HS-5 (cell line): ENCODE results near the gene RALGAPA2.

ENCODE experiments used
- DNase-seq: peaks from one replicate; pipeline ENCODE4 v3.0.0-alpha.2; 2012; ENCODE audit warnings: low read depth

RALGAPA2 gene

DNA sequence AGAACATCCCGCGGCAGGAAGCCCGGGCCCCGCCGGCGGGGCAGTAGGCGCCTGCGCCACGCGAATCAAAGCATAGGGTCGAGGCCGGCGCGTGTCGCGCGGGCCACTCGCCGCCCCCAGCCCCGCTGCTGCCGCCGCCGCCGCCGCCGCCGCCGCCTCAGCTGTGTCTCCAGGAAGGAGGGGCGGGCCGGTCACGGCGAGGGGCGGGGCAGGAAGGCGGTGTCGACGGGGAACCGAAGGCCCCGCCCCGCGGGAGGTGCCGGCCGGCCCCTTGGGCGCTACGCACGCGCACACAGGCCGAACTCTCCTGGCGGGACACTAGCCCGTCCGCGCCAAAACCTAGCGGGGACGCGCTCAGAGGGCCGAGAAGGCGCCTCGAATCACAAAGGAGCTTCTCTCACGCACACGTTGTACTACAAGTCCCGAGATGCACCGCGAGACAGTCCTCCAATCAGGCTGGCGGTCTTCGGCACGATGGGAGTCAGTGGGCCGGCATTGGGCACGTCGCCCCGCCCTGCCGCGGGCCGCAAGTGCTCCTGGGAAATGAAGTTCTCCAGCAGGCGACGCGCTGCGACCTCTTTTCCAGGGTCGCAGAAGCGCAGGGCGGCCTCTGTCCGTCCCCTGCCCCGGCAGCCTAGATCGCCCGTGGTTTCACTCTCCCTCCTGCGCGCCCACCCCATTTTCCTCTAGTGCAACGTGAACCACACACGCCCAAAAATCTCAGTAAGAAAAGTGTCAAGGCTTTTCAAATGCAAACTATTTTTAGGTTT, at the start of gene RALGAPA2:
Gene RALGAPA2 (minus strand): TSS at position 171 of the 770 bp plus-strand sequence. CDS start 164 bp downstream, at position 7.
- DNase-seq, result peak; percentile 91

DNA sequence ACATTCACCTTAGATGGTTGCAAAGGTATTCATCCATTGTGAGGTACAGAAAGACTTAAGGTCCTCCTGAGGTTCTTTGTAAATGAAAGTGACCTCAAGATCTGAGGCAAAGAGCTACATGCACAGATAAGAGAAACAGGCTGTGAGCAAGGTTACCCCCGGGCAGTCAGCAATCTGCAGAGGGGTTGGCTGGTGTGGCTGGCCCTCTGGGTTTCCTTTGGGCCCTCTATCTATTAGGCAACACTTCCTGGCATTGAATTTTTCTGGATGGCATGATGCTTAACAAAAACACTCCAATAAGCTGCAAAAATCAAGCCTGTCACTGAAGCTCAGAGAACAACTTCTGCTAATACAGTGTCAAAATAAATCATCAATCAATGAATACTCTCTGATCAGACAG, 48.9 kb upstream of the RALGAPA2 start:
- DNase-seq, result no peak

DNA sequence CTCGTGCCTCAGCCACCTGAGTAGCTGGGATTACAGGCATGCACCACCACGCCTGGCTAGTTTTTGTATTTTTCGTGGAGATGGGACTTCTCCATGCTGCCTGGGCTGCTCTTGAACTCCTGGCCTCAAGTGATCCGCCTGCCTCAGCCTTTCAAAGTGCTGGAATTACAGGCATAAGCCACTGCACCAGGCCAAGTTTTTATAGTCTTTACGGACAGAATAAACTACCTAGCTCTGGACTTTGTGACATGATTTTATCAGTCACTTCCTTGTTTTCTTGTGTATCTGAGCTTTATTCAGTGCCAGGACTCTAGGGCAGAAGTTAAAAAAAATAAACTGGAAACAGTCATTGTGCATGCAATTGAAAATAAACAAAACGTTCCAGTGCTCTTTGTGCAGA, 46.7 kb upstream of the RALGAPA2 start:
- DNase-seq, result no peak

DNA sequence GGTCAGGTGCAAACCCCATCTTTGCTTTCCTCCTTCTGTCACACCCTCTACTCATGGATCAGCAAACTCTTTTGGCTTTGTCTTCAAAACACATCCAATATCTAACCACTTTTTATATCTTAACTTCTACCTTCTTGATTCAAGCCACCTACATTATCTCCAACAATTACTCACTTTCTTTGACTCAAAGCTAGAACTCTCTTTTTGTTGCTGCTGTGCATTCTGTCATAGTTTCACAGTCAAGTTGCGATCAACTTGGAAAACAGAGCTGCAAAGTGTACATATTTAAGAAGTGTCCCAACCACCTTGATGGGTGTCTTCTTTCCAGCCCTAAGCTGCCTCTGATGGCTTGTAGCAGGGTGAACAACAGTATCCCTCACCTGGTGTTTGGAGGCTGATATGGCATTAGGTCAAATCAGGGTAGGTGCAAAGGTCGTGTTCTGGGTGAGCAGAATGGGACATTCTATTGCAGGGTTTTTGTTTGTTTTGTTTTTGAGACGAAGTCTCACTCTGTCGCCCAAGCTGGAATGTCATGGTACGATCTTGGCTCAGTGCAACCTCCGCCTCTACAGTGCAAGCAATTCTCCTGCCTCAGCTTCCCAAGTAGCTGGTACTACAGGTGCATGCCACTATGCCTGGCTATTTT, 43.4 kb upstream of the RALGAPA2 start:
- no peak for DNase-seq

DNA sequence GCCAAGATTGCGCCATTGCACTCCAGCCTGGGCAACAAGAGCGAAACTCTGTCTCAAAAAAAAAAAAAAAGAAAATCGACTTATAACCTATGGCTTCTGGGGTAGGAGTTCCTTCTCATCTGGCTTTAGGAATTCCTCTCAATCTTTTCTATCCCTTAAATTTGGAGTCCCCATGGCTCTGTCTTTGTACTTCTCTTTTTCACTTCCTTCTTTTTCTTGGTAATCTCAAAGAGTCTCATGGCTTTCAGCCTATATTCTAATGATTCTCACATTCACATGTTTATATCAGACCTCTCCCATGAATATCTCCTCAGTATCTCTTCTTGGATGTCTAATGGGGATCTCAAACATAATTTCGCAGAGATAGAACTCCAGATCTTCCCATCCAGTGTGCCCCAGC, 42.8 kb upstream of the RALGAPA2 start:
- no peak for DNase-seq

DNA sequence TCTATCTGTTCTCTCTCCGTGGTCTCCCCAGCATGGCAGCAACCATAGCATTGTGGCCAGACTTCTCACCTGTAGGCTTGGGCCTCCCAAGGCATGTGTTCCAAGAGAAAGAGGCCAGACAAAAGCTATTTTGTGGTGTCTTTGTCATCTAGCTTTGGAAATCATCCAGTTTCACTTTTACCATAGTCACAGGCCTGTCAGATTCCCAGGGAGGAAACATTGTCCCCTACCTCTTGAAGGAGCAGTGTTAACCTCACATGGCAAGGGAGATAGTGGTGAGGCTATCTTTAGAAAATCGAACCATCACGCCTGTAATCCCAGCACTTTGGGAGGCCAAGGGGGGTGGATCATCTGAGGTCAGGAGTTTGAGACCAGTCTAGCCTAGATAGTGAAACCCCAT, 42.3 kb upstream of the RALGAPA2 start:
- no peak for DNase-seq

DNA sequence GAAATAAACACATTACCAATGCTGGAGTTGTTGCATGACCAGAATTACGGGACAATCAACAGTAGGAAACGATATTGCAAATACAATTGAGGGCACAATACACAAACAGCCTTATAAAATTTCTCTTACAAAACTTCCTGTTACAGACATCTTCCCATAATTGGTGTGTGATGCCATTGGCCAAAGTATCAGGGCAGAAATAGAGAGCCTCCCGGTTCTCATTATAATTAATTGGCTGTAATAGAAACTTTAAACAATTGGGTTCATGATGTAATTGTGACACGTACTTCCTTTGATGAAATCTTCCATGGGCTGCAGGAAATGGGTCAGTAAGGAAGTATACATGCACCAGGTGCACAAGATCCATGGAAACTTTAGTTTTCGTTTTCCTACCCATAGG, 40.3 kb upstream of the RALGAPA2 start:
- no peak for DNase-seq

DNA sequence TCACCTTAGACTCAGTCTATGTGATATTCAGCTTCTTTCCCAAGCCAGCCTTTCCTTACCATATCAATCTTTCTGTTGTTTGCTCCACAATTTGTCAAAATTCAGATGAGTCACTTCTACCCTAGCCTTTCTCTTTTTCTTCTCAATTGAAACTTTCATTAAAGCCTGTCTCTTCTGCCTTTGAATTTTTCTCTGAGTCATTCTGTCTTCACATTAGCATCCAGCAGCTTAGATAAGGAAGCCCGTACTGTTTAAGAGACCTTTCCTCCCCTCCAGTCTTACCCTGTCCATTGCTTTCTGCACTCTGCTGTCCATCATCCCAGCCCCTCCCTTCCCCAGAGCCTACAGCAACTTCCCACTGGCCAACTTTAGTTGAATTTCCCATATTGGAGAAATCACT, 34.9 kb upstream of the RALGAPA2 start:
- DNase-seq, result no peak

DNA sequence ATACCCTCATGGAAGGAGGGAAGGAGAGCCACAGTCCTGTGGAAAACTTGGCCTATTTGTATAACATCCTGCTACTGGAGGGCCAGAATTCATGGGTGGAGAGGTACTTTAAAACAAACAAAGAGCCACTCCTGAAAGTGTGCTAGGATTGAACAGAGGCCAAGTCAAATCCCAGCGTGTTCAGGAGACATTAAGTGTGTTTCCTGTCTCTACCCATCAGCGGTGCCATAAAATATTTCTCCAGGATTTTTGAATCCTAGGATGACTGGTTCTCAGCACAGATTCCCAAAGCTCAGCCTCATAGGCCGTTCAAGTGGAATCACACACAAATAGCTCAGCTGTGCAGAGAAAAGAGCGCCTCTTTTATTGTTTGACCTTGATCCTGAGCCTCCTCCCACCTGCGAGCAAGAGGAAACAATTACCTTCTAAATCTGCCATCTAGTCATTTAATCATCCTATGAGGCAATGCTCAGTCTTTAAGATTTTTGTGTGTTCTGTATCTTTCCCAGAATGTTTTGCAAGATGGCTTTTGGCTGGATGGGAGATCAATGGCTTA, 31.8 kb upstream of the RALGAPA2 start:
- DNase-seq, result no peak

DNA sequence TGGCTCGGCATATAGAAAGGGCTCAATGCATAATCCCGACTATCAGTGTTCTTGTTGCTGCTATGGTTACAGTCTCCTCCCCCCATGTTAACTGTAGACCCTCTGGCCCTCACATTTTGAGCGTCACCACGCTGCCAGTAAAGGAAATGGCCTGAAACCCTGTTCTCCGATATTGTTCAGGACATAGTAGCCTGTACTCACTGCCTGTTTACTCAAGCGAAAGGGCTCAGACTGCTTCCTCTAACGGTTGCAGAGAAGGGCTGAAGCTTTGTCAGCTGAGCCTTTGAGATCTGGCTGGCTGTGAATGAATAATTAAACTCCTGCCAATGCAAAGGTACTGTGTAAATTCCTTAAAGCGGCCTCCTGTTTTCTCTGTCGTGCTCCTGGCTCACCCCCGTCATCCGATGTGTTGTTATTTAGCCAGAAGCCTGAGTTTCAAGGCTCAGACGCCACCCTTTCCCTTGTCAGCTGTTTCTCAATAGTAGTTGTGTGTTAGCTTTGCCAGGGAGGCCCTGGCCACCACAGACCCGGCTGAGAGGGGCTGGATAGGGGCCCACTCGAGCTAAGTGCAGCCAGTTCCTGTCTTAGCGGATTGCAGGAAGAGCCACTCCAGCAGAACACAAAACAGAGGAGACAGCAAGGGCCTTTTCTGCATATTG, 31.2 kb upstream of the RALGAPA2 start:
- no peak for DNase-seq

DNA sequence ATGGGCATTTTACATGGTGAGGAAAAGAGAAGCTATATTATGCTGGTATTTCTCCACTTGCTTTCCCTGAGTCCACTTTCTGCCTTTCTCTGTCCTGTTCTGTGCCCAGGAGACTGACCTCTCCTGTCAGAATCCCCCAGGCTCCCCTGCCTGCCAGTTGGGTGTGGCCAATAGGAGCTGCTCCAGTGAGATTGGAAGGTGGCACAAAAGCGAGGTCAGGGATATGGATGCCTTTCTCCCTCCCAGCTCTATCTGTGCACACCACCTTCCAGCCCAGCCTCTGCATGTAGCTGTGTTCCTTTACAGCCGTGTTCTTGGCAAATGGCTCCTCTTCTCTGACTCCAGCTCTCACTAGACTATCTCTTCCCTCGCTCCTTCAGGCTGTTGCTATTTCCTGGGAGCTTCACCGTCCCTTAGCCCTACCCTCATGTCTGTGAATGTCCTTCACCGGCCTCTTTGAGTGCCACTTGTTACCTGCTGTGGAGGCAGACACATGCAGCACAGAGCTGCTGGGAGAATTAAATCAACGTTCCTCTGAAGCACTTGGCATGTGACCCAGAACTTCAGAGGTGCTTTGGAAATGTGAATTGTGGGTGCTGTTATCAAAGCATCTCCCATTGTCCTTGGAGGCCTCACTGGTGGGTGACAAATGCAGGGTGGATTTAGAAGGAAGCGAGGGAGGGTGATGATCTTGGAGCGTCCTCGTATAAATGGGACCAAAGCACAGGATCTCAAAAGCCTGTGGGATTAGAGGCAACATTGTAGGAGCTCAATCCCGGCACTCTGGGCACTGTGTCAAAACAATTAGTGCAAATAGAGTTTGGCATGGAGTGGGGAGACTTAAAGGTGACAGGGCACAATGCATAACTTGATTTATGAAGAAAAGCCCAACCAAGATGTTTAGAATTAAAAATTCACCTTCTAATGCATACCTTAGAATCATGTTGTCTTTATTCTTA, 28.9 kb upstream of the RALGAPA2 start:
- no peak for DNase-seq

DNA sequence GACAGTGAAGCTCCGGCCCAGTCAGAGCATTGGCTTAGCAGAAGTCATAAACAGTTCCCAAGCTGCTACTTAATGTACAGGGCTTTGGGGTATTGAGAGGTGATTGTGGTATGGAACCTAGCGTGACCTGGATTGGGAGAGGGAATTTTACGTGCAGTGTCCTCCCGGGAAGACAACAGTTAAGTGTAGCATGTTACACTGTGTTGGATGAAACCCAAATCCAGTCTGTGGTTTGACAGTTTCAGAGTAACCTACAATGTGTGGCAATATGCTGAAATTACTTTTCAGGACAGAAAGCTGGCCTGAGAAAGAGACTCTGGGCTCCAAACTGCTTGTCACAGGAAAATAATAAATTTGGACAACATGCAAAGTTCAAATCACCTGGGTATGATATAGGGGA, 28.1 kb upstream of the RALGAPA2 start:
- DNase-seq, result no peak

DNA sequence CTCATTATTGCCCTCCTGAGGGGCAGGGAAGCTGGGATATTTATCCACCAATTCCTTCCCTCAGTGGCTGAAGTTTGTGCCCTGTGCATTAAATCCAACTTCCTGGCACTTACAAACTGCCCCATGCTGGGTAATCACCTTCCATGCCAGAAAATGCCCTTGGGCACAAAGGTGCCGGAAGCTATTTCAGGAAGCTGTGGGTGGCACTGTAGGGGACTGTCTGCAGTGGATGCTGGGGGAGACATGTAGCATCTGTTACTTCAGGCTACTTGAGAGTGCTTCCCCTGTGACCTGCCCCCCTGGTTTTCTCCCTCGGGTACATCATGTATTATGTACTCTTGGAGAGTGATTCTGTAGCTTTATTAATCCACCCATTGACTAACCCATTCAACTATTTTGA, 24.7 kb upstream of the RALGAPA2 start:
- DNase-seq, result no peak

DNA sequence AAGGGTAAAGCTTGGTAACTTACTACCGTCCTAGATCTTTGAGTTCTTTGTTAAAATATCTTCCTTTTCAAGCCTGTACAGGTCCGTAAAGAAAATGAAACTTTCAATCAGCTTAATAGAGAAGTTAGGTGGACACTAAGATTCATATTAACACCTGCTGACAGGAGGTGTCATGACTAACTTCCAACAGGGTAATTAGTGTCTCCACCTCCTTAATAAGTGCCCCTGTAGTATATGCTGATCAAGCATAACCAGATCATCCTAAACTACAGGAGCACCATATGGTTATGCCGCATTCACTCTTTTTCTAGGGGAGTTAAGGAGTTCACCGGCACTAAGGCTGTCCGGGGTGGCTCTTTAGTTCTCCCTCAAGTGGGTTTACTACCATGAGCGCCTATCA, 23.9 kb upstream of the RALGAPA2 start:
- DNase-seq, result no peak

DNA sequence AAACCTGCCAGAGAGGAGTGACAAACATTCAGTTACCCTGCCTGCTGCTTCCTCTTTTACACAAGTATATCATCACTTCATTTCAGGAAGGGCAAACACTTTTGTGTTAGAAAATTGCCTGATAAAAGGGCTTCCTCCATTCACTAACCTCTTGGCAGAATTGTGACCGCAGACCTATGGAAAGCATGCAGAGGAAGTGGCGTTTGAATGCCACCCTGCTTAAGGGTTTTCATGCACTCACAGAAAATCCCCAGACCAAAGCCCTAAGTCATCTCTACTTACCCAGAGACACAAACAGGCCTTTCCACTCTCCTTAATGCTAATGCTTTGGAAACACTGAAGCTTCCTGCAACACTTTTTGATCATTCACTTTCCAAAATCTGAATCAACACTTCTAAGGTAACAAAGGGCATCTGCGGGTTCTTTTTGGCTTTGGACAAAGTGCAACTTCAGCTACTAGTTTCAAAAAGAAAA, 22.1 kb upstream of the RALGAPA2 start:
- no peak for DNase-seq

DNA sequence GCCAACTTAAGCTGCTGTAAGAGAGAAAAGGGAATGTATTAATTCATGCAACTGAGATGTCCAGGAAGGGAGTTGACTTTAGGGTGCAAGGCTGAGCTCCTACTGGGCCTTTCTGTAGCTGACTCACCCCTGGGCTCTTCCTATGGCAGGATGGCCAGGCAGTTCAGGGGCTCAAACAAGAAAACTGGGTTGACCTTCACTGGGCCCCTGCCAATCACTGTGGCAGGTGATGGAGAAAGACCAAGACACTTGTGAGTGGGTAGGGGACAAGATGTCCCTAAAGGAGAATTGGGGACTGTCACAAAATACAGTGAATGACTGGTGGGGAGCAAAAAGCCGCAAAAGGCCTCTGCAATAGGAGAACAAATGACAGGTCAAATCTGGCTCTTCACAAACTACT, 21.5 kb upstream of the RALGAPA2 start:
- no peak for DNase-seq

DNA sequence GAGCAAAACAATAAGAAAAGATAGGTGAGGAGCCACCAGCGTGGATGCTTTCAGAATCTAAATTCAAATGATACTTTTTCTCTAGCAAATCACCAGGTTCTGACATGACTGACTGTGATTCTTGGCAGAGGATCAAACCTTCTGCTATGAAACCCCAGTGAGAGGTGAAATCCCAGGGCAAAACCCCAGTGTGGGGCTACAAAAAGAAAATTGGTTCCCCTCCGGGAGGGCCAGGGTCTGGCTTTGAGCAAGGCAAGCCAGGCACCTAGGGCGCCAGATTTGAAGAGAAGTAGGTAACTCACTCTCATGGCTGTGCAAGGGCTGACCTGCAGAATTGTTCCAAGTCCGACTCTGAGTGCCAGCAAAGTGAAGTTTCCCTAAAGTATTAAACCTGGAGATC, 20.2 kb upstream of the RALGAPA2 start:
- no peak for DNase-seq

DNA sequence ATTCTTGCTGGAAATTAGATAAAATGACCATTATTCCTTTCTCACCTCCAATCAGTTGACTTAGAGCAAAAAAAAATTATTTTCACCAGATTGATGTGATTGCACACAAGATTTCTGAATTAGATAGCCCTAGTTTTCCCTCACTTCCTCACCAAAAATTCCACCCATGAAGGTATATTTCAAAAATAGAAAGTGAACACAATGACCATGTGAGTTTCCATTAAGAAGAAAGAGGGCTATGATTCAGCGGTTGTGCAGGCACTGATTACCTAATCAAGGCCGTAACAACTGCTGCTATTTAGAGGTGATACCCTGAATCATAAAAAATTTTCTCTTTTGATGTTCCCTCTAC, 19.5 kb upstream of the RALGAPA2 start:
- DNase-seq, result no peak

DNA sequence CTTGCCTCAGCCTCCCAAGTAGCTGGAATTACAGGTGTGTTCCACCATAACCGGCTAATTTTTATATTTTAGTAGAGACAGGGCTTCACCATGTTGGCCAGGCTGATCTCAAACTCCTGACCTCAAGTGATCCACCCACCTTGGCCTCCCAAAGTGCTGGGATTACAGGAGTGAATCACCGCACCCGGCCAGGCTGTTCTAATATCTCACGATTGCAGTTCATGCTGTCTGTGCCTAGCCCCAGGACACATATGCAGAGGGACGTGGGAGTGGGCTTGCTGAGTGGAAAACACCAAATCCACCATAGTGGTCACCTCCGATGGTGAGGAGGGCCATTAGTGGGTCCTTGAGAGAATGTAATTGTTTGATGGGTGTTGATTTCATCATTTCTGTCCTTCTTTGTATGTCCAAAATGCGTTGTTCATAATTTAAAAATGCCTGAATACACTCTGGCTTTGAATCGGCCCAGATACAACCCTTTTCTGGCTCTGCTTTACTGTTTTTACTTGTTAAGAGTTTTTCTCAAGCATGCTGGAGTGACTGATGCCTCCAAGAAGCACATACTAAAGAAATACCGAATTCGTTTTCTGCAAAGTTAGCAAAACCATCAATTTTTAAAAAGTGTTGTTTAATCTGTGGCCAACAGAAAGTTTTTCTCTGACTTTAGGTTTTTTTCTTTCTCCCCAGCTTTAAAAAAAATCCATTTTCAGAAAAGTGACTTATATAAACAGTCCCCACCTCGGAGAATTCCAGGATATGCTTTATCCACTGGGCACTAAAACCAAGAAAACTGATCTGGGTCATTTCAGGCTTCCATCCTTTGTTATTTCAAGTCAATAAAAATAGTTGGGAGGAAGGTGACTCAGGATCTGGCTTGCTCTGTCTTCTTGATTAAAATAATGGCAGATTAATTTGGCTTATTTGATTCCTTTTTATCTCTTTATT, 18.8 kb upstream of the RALGAPA2 start:
- DNase-seq, result no peak

DNA sequence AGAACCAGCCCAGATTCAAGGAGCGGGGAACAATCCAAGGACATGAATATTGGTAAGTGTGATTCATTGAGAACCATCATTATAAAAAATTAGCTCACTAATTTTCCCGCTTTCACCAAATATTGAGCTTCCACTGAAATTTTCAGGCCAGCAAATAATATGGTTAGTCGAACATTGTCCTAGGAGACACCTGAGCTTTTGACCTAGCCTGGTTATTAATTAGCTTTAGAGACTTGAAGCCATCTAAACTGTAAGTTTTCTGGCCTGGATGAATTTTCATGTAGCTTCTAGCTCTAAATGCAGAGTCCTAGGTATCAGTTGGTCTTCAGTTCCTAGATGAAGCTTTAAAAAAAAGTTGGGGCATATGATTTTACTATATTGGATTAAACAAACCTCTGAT, 17.1 kb upstream of the RALGAPA2 start:
- no peak for DNase-seq

DNA sequence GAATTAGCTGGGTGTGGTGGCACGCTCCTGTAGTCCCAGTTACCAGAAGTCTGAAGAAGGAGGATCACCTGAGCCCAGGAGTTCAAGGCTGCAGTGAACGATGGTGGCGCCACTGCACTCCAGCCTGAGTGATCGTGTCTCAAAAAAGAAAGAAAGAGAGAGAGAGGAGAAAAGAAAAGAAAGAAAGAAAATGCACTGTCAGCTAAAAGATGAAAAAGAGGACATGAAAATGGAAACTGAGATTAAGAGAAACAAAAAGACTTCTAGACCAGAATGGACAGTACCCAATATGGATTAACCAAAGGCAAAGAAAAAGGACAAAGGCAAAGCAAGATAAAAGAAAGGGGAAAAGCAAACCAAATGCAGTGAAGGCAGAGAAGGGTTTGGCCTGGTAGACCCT, 9.0 kb upstream of the RALGAPA2 start:
- no peak for DNase-seq
